Fibroblast of skin of left biceps (primary cell): Measurements from ENCODE around the gene DSC1.
"Not testable (repeated sequence)": the region's sequence is repeated elsewhere in the genome, so short reads cannot be mapped to it uniquely, and the experiment has no call there.

Source experiments
- DNase-seq, 2 experiments: peaks; one replicate each; pipeline ENCODE4 v3.0.0-alpha.2; 2013; ENCODE audit warnings: low read depth in 2 of 2

Gene DSC1, protein sequence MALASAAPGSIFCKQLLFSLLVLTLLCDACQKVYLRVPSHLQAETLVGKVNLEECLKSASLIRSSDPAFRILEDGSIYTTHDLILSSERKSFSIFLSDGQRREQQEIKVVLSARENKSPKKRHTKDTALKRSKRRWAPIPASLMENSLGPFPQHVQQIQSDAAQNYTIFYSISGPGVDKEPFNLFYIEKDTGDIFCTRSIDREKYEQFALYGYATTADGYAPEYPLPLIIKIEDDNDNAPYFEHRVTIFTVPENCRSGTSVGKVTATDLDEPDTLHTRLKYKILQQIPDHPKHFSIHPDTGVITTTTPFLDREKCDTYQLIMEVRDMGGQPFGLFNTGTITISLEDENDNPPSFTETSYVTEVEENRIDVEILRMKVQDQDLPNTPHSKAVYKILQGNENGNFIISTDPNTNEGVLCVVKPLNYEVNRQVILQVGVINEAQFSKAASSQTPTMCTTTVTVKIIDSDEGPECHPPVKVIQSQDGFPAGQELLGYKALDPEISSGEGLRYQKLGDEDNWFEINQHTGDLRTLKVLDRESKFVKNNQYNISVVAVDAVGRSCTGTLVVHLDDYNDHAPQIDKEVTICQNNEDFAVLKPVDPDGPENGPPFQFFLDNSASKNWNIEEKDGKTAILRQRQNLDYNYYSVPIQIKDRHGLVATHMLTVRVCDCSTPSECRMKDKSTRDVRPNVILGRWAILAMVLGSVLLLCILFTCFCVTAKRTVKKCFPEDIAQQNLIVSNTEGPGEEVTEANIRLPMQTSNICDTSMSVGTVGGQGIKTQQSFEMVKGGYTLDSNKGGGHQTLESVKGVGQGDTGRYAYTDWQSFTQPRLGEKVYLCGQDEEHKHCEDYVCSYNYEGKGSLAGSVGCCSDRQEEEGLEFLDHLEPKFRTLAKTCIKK

GRCh38 chr18:31162825-31163435 is at the start of gene DSC1:
Gene DSC1 (minus strand): TSS chr18:31162856. CDS start chr18:31162594, 262 bp downstream.
- no peak for DNase-seq

- DNase-seq = no peak
Observed at GRCh38 chr18:31211047-31211446, 48.4 kb upstream of the DSC1 start.

DNA sequence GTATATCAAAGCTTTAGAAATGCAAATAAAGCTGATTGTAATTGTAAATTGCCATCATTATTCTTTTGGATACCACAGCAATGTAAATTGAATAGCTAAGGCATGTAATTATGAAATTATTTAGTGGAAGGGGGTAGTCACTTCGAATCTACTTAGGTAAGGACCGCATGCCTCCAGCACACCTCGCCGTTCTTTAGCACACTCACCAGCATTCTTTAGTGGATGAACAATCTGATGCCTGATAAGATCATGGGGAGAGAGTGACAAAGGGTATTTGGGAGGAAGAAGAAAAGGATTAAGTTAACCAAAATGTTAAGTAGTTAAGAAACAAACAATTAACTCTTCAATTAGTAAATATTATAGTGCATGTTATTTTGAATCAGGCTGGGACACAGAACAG is 46.4 kb upstream of the DSC1 start:
- no peak for DNase-seq

GRCh38 chr18:31207391-31207790 is 44.7 kb upstream of the DSC1 start:
- DNase-seq = no peak

DNA sequence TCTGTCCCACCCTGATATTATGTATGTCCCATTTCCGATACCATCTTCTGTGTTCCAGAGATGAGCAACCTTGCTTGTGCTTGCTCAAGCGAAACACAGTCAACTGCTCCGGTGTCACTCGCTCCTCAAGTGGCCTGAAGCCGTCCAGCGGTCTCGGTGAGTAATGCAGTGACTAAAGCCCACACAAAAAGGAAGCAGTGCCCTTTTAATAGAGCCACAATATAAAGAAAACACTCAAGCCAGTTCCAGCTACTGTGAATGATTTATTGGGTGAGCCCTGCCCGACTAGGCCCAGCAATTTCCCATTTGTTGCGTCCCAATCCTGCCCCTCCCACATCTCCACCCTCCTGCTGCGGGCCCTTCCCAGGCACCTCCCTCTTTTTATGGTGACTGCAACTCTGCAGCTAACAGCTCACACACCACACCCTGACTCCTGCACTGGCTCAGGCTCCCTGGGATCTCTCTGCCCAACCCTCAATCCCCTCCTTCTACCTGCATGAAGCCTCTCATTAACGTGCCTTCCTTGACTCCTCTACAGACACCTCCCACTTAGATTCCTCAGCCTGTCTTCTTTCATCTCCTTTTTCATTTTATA is 44.2 kb upstream of the DSC1 start:
- no peak for DNase-seq

DNA sequence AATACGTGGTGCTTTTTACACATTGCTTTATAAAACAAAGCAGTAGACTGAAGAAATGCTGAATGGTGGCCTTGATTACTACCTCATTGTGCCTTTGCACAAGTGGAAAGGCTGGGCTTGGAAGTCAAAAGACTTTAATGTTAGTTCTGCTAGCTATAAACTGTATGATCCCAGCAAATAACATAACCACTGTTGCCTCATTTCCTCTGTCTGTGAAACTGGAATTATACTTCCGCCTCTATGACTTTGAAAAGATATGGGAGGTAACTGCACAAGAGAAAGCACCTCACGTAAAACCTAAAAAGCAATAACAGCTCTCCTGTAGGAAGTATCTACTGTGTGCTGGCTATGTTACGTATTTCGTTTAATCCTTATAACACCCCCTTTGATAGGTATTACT is 43.4 kb upstream of the DSC1 start:
- DNase-seq = no peak

GRCh38 chr18:31205273-31205672 is 42.6 kb upstream of the DSC1 start:
- DNase-seq = no peak

DNA sequence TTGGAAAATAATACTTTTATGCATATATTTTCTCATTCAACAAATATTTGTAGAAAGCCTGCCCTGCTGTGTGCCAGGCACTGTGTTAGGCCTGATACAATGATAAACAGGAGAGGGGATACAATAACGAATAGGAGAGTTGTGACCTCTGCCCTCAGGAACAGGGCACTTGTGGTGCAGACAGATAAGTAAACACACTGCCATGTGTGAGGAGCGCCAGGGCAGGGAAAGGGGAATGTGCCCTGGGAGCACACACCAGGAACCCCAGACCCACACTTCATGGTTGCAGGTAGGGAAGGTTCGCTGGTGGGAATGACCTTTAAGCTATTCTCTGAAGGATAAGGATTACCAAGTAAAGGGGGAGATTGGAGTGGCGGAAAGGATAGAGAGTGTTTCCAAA is 42.2 kb upstream of the DSC1 start:
- no peak for DNase-seq

GRCh38 chr18:31204166-31204565 is 41.5 kb upstream of the DSC1 start:
- no peak for DNase-seq

DNA sequence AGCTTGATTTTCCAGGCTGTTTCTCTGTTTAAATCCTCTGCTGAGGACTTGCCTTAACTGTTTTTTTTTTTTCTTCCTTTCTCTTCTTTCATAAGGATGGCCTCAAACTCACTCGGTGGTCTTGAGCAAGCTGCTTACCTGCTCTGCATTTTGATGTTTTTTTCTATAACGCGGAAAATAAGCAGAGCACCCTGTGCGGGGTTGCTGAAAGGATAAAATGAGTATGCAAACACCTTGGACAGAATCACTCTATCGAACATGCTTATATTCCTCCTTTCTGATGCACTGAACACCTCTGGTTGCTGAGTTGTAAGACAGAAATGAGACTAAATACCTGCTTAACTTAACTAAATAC is 41.1 kb upstream of the DSC1 start:
- DNase-seq = no peak

DNA sequence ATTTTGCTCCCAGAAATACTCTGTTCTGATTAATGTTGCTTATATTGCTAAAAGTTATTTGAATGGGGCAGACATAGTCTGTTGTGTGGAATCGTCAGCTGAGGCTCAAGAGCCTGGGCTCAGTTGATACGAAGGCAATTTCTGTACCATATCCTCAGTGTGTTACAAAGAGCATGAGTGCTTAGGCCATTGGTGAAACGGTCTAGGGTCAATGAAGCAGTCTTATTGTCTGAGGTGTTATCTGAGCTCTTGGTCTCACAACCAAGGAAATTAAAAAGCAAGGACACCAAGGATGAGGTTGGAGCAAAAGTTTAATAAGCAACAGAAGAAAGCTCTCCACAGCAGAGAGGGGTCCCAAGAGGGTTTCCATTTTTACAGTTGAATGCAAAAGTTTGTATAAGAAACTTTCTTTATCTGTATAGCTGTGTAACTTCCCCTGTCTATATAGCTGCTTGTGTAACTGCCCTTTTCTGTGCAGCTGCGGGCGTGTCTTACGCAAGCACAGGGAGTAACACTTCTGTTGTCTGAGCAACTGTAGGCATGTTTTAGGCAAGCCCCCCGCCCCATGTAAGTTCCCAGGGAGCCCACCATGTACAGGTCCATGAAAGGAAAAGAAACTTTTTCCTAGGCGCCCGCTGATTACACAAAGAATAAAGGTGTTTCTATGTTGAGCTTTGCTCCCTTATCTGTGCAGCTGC is 40.6 kb upstream of the DSC1 start:
- DNase-seq = no peak

DNA sequence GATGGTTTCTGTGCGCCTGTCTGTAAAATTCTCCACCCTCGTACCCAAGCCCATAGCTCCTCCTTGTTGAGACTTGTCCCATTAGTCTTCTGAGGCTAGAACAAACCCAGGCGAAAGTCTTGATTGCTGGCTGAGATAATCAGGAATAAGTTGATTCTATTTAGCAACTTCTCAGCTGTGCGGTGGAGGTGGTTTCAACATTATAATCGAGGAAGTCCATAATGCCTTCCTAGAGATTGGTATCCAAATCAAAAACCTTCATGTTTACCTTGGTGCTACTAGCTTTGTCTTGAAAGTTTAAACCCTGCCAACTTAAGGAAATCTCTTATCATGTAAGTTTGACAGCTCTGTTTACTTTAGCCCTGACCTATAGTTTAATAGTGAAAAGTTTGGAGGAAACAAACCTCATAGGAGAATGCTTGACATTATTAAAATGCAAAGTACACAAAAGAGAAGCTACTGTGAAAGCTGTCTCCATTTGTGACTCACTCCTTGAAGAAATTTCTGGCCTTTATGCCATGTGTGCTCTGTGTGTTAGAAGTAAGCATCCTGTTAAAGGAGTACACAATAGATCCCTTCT is 36.6 kb upstream of the DSC1 start:
- DNase-seq = no peak

GRCh38 chr18:31197676-31198075 is 35.0 kb upstream of the DSC1 start:
- DNase-seq = no peak

GRCh38 chr18:31195063-31195462 is 32.4 kb upstream of the DSC1 start:
- no peak for DNase-seq

GRCh38 chr18:31192086-31192776 is 29.6 kb upstream of the DSC1 start:
- no peak for DNase-seq

GRCh38 chr18:31190919-31191318 is 28.3 kb upstream of the DSC1 start:
- DNase-seq = no peak

DNA sequence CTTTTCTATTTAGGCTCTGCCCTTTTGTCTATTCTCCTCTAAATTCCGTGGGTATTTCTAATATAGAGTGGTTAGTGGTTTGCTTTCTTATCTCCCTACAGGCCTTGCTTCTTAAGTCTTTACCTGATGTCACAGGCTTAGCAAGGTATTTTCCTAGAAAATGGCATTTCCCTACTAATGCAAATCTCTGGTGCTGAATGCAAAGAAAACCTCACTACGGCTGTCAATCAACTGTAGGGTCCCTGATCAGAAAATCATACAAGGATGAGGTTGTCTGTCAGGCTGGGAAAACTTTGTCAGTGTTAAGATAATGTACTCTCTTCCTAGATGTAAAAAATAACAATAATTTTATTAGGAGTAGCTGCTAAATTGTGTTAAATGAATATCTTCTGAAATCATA is 27.1 kb upstream of the DSC1 start:
- DNase-seq = no peak

GRCh38 chr18:31185186-31185950 is 22.7 kb upstream of the DSC1 start:
- no peak for DNase-seq

DNA sequence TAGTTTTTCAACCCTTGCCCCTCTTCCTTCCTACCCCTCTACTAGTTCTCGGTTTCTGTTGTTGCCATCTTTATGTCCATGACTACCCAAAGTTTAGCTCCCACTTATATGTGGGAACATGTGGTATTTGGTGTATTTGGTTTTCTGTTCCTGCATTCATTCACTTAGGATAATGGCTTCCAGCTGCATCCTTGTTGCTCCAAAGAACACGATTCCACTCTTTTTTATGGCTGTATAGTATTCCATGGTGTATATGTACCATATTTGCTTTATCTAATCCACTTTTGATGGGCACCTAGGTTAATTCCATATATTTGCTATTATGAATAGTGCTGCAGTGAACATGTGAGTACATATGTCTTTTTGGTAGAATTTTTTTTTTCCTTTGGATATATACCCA is 20.6 kb upstream of the DSC1 start:
- no peak for DNase-seq

DNA sequence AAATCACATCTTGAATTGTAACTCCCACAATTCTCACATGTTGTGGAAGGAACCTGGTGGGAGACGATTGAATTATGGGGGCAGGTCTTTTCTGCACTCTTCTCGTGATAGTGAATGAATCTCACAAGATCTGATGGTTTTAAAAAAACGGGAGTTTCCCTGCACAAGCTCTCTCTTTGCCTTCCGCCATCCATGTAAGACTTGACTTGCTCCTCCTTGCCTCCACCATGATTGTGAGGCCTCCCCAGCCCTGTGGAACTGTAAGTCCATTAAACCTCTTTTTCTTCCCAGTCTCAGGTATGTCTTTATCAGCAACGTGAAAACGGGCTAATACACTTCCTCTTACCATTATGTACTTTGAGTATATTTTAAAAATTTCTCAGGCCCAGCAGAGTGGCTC is 14.7 kb upstream of the DSC1 start:
- not testable (repeated sequence) for DNase-seq
